Activated CD4-positive, alpha-beta T cell treated with anti-CD3 and anti-CD28 coated beads for 36 hours (primary cell): Measurements from ENCODE around the gene MSH3. TPM values are rescaled to one million over a fixed set of nuclear protein-coding genes. Genes with fewer than 3 reads are reported as not detected.
"Not testable (repeated sequence)": the region's sequence is repeated elsewhere in the genome, so short reads cannot be mapped to it uniquely, and the experiment has no call there.

Source experiments
- ATAC-seq: fragments of 200-7000 bp; cut with Tn5 transposase; one replicate; pipeline ENCODE4 v1.10.0; 2021; ENCODE audit warnings: mild to moderate bottlenecking, moderate library complexity
- CTCF ChIA-PET: fragments of 350-600 bp; sonication (Branson Sonifier 250); formaldehyde crosslinking; loops from one replicate; lab custom pipeline; 2021; ENCODE audit warnings: antibody characterized with exemption; lab: Charles Lee
- POLR2A ChIA-PET: fragments of 350-600 bp; sonication (Branson Sonifier 250); formaldehyde crosslinking; loops from one replicate; lab custom pipeline; 2021; ENCODE audit warnings: antibody characterized with exemption, inconsistent platforms; lab: Charles Lee
- DNase-seq: peaks from one replicate; pipeline ENCODE4 v3.0.0-alpha.2; 2020
- H3K27ac Mint-ChIP-seq: one replicate; pipeline ENCODE4 v1.8.0; 2021; ENCODE audit warnings: mixed read lengths
- H3K27me3 Mint-ChIP-seq: one replicate; pipeline ENCODE4 v1.8.0; 2021; ENCODE audit warnings: mixed read lengths
- H3K36me3 Mint-ChIP-seq: one replicate; pipeline ENCODE4 v1.8.0; 2021; ENCODE audit warnings: low read depth, mixed read lengths
- H3K4me1 Mint-ChIP-seq: one replicate; pipeline ENCODE4 v1.8.0; 2021; ENCODE audit warnings: mixed read lengths
- H3K4me3 Mint-ChIP-seq: one replicate; pipeline ENCODE4 v1.8.0; 2021; ENCODE audit warnings: mild to moderate bottlenecking, moderate library complexity, mixed read lengths
- H3K9me3 Mint-ChIP-seq: one replicate; pipeline ENCODE4 v1.8.0; 2021; ENCODE audit warnings: low read depth, mixed read lengths
- intact Hi-C, 2 experiments: fragments of 100-400 bp; cut with DNase I in 1 of 2; cut with micrococcal nuclease in 1 of 2; formaldehyde crosslinking; loops; one replicate each; pipeline versions ENCODE4 v1.14.2 to v1.15.1; 2022 to 2024; cut with DNase I, micrococcal nuclease
- total RNA-seq, 2 experiments: library from RNA; stranded (reverse); gene quantifications; one replicate each; pipeline ENCODE4 v1.2.3, GENCODE V29; 2021

Gene MSH3
- total RNA-seq, 2 experiments from 2014 or later: 25.6 to 27.1 TPM

DNA sequence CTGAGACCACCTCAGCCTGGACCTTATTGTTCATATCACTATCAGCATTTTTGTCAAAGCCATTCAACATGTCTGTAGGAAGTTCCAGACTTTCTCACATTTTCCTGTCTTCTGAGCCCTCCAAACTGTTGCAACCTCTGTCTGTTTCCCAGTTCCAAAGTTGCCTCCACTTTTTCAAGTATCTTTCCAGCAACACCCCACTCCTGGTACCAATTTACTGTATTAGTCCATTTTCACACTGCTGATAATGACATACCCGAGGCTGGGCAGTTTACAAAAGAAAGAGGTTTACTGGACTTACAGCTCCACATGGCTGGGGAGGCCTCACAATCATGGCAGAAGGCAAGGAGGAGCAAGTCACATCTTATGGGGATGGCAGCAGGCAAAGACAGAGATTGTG is 195.7 kb downstream of the MSH3 start:
- Mint-ChIP-seq H3K9me3 (peaks cover 18% of the 10 kb centered on the region), H3K4me1 (peaks cover 13% of the 10 kb centered on the region), H3K36me3 (peaks cover 66% of the 10 kb centered on the region)
- POLR2A ChIA-PET, ATAC-seq, DNase-seq, intact Hi-C loops, H3K27me3 Mint-ChIP-seq, H3K4me3 Mint-ChIP-seq, H3K27ac Mint-ChIP-seq: not testable (repeated sequence)
- CTCF ChIA-PET: interaction anchor here (0.8 kb wide), 1 partner anchor 214 kb away, joined by 4 read pairs; no protein-coding TSS in a partner anchor

DNA sequence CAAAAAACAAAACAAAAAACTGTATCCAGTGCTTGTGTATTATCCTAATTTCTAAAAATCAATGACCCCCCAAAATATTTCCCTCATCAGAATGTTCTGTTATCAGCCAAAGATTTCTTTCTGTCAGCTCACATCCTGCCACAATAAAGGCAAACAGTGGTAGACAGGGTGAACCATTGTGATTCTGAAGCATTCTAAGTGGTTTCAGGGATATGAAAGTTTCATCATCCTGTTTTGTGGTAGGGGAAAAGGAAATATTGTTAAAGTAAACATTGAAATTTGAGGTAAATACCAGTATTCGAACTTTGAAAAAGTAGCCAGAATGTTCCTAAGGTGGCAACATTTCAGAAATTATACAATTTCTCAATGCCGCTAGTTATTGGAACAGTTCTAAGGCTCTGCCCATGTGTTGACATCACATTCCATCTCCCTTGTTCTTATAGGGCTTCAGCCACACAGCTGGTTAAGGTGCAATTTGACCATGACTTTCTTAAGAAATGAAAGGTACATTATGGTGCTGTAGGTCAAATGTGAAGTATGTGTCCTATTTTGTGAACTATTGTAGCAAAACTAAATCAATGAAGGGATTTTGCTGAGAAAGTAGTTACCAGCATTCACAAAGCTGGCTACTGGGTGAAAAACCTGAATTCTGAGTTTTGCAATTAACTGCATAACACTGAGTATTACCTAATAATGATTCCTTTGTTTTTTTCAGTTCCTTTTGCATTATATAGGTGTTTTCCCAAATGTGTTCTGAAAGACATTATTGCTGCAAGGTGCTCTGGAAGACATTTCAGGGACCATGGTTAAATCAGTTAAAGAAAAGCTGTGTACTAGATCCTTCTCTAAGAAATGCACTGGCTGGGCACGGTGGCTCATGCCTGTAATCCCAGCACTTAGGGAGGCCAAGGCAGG is 198.1 kb downstream of the MSH3 start:
- no peaks in the 10 kb centered on the region for H3K27me3 Mint-ChIP-seq
- DNase-seq: no peak
- intact Hi-C loops: no loop called here
- CTCF ChIA-PET: no interaction called here
- H3K4me1 Mint-ChIP-seq: peaks cover 11% of the 10 kb centered on the region
- no peak overlapping the region for H3K27ac Mint-ChIP-seq
- H3K9me3 Mint-ChIP-seq: peaks cover 24% of the 10 kb centered on the region
- H3K36me3 Mint-ChIP-seq: peaks cover 68% of the 10 kb centered on the region
- H3K4me3 Mint-ChIP-seq: no peak overlapping the region
- no peak for ATAC-seq
- POLR2A ChIA-PET: no interaction called here

DNA sequence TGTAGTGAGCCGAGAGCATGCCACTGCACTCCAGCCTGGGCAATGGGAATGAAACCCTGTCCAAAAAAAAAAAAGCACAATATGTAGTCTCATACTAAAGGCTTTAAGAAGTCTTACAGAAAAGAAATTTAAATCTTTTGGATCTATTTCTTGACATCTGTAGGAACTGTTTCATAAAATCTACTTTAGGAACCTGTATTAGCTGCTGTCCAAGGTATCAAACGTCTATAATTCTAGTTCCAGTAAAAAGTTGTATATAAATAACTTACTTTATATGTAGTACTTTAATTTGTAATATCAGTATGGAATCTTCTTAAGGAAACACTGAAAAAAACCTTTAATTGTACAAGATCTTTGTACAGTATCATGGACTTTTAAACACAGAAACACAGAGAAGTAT is 199.0 kb downstream of the MSH3 start:
- Mint-ChIP-seq H3K36me3 (peaks cover 61% of the 10 kb centered on the region), H3K4me1 (peaks cover 11% of the 10 kb centered on the region), H3K9me3 (peaks cover 21% of the 10 kb centered on the region), H3K27ac (no peak overlapping the region), H3K27me3 (no peaks in the 10 kb centered on the region), H3K4me3 (no peak overlapping the region)
- POLR2A ChIA-PET: no interaction called here
- intact Hi-C loops: no loop called here
- DNase-seq: no peak
- CTCF ChIA-PET: no interaction called here
- no peak for ATAC-seq

DNA sequence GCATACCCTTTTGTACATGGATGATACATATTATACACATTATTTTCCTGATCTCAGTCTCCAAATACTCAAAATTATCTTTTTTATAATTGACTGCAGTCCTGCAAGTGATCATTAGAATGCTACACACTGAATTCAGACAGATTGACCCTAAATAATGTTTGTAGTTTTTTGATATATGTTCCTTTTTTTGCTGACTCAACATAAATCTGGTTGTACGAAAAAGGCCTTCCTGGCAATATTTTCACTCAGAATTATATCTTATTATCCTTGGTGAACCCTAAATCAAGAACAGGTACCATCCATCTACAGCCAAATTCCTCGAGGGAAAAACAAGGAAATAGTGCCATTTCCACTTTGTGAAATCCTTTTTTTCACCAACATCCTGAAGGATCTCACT is 200.1 kb downstream of the MSH3 start:
- Mint-ChIP-seq H3K27ac (no peak overlapping the region), H3K4me3 (no peak overlapping the region), H3K27me3 (no peaks in the 10 kb centered on the region), H3K4me1 (peaks cover 11% of the 10 kb centered on the region), H3K9me3 (peaks cover 17% of the 10 kb centered on the region), H3K36me3 (peaks cover 52% of the 10 kb centered on the region)
- intact Hi-C loops: no loop called here
- CTCF ChIA-PET: no interaction called here
- DNase-seq (no peak), ATAC-seq (no peak)
- POLR2A ChIA-PET: no interaction called here

DNA sequence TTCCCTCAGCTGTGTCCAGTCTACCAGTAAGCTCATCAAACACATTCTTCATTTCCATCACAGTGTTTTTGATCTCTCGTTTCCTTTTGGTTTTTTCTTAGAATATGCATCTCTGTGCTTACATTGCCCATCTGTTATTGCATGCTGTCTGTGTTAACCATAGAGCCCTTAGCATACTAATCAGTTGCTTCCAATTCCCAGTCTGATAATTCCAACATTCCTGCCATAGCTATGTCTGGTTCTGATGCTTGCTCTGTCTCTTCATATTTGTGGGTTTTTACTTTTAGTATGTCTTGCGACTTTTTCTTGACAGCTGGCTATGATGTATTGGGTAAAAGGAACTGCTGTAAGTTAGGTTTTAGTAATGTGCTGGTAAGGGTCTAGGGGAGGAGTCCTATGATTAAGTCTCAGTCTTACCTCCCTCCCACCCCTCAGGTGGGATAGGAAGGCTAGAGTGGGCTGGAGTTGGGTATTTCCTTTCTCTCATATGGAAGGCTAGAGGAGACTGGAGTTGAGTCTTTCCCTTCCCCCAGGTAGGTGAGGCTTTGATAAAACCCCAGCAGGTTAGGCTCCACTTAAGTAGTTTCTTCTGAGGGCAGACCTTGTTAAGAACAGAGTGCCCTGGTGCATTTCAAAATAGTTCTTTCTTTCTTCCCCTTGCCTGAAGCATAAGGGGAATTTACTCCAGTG is 206.6 kb downstream of the MSH3 start:
- DNase-seq: no peak
- no peak for ATAC-seq
- peaks cover 6% of the 10 kb centered on the region for H3K9me3 Mint-ChIP-seq
- H3K27me3 Mint-ChIP-seq: no peaks in the 10 kb centered on the region
- peak overlapping the region; percentile 5 for H3K27ac Mint-ChIP-seq
- CTCF ChIA-PET: no interaction called here
- H3K4me1 Mint-ChIP-seq: peaks cover 33% of the 10 kb centered on the region
- peaks cover 35% of the 10 kb centered on the region for H3K36me3 Mint-ChIP-seq
- H3K4me3 Mint-ChIP-seq: no peak overlapping the region
- POLR2A ChIA-PET: no interaction called here
- intact Hi-C loops: loop anchor here in 1 of 2 experiments (10.0 kb wide), 1 partner anchor 424 kb away; no protein-coding TSS in a partner anchor

DNA sequence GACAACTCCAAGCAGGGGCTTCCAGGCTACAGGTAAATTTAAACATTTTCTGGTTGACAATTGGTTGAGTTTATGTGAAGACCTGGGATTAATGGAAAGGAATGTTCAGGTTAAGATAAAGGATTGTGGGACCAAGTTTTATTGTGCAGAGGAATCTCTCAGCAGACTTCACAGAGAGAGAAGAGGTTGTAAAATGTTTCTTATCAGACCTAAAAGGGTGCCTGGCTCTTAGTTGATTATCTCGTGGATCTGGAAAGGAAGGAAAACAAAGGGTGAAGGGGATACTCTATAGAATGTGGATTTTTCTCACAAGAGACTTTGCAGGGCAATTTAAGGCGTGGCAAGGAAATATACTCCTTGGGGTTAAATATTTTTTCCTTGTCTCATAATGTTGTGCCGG is 209.3 kb downstream of the MSH3 start:
- intact Hi-C loops: loop anchor here (2.0 to 10.0 kb wide), 3 partner anchors 75 to 421 kb away; no protein-coding TSS in a partner anchor
- Mint-ChIP-seq H3K27me3 (no peaks in the 10 kb centered on the region), H3K36me3 (peaks cover 42% of the 10 kb centered on the region), H3K4me3 (no peak overlapping the region), H3K4me1 (peaks cover 53% of the 10 kb centered on the region), H3K27ac (no peak overlapping the region), H3K9me3 (no peaks in the 10 kb centered on the region)
- ChIA-PET POLR2A (no interaction called here), CTCF (no interaction called here)
- ATAC-seq (no peak), DNase-seq (no peak)

DNA sequence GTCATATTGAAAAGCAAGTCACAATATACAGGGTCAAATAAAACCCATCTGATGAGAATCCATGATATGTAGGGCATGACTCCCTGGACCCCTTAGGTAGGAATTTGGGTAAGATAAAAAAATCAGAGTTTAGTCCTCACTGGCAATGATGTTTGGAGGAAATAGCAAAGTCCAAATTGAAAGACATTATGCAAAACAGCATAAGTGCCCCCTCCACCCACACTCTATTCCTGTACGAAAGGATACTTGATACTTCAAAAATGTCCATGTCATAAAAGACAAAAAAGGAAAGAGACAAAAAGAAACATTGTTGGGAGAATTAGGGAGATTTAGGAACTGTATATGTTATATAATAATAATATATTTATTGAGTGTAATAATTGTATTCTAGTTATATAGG is 209.7 kb downstream of the MSH3 start:
- Mint-ChIP-seq H3K27me3 (no peaks in the 10 kb centered on the region), H3K4me3 (no peak overlapping the region), H3K36me3 (peaks cover 42% of the 10 kb centered on the region), H3K4me1 (peaks cover 53% of the 10 kb centered on the region), H3K9me3 (no peaks in the 10 kb centered on the region), H3K27ac (peak overlapping the region; percentile 38)
- intact Hi-C loops: loop anchor here (2.0 to 10.0 kb wide), 3 partner anchors 75 to 421 kb away; no protein-coding TSS in a partner anchor
- CTCF ChIA-PET: no interaction called here
- ATAC-seq: no peak
- DNase-seq: no peak
- POLR2A ChIA-PET: no interaction called here

DNA sequence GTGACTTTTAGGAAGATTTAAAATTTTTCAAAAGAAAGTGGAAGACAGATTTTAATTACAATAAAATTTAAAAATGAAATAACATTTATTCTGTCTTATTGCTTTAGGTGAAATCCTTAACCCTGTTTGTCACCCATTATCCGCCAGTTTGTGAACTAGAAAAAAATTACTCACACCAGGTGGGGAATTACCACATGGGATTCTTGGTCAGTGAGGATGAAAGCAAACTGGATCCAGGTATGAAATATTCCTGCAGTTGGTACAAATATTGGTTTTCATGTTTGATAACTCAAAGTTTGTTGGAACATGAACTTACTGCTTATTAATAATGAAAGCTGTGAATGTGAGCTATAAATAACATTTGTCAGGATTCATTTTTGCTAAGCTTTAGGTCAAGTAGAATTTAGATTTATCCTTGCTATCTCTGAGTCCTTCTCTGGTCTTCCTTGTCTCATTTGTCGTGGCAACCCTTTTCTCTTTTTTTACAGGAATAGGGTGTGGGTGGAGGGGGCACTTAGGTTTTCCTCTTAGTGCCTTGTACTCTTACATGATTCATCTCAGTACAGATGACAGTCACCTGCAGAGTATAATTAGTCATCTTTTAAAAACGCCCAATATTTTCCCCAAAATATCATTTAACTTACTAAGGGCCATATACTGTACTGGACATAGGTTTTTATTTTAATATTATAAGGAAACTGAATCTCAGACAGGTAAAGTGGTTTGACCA is 210.4 kb downstream of the MSH3 start:
- Mint-ChIP-seq H3K27ac (peak overlapping the region; percentile 21), H3K36me3 (peaks cover 42% of the 10 kb centered on the region), H3K4me3 (no peak overlapping the region), H3K9me3 (no peaks in the 10 kb centered on the region), H3K27me3 (no peaks in the 10 kb centered on the region), H3K4me1 (peaks cover 53% of the 10 kb centered on the region)
- POLR2A ChIA-PET: no interaction called here
- ATAC-seq (peak; percentile 78), DNase-seq (peak; percentile 39)
- intact Hi-C loops: loop anchor here (2.0 to 10.0 kb wide), 5 partner anchors 76 to 420 kb away; partner anchors contain the start of gene RASGRF2 (in 1 of the 2)
- CTCF ChIA-PET: no interaction called here

DNA sequence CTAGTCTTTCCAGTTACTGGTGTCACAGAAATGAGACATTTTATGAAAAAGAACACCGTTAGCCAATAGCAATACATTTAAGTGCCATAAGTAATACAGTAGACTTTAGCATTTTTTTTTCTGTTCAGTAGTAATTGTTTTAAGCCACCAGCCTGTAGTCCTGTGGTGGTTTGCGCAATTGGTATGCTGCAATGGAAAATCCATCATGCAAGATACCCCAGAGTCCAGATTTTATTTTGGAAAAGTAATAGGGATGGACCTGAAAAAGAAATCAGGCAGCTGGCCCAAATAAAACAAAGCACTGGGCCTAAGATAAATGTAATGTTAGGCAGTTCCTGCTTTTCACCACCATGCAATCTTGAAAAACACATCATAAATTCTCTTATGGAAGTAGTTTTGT is 211.1 kb downstream of the MSH3 start:
- intact Hi-C loops: loop anchor here (2.0 to 10.0 kb wide), 5 partner anchors 77 to 419 kb away; partner anchors contain the start of gene RASGRF2 (in 1 of the 2)
- H3K4me3 Mint-ChIP-seq: no peak overlapping the region
- H3K36me3 Mint-ChIP-seq: peaks cover 42% of the 10 kb centered on the region
- H3K9me3 Mint-ChIP-seq: no peaks in the 10 kb centered on the region
- POLR2A ChIA-PET: no interaction called here
- no peak for ATAC-seq
- H3K27ac Mint-ChIP-seq: no peak overlapping the region
- no peaks in the 10 kb centered on the region for H3K27me3 Mint-ChIP-seq
- peaks cover 51% of the 10 kb centered on the region for H3K4me1 Mint-ChIP-seq
- CTCF ChIA-PET: interaction anchor here (0.9 kb wide), 1 partner anchor 242 kb away, joined by 3 read pairs; no protein-coding TSS in a partner anchor
- DNase-seq: no peak

DNA sequence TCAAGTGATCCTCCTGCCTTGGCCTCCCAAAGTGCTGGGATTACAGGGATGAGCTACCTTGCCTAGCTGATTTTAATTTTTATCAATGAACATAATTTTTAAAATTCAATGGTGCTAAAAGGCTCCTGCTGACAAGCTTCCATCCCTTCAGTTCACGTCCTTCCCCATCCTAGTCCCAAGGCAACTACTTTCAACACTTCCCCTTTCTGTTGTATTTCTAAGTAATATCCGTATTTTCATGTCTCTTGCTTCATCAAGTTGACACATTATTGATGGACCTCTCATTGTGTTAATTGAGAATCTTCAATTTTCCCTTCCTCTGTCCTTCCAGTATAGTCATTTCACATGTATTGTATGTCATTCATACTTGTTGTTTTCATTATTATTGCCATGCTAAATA is 211.9 kb downstream of the MSH3 start:
- DNase-seq: no peak
- Mint-ChIP-seq H3K9me3 (no peaks in the 10 kb centered on the region), H3K4me3 (no peak overlapping the region), H3K4me1 (peaks cover 49% of the 10 kb centered on the region), H3K27me3 (no peaks in the 10 kb centered on the region), H3K27ac (peak overlapping the region; percentile 61), H3K36me3 (peaks cover 39% of the 10 kb centered on the region)
- no peak for ATAC-seq
- intact Hi-C loops: loop anchor here (5.0 to 10.0 kb wide), 3 partner anchors 96 to 418 kb away; partner anchors contain the start of gene RASGRF2 (in 1 of the 2)
- CTCF ChIA-PET: interaction anchor here (0.6 to 0.9 kb wide), 2 partner anchors 242 to 329 kb away, joined by 3 read pairs; no protein-coding TSS in a partner anchor
- POLR2A ChIA-PET: no interaction called here

DNA sequence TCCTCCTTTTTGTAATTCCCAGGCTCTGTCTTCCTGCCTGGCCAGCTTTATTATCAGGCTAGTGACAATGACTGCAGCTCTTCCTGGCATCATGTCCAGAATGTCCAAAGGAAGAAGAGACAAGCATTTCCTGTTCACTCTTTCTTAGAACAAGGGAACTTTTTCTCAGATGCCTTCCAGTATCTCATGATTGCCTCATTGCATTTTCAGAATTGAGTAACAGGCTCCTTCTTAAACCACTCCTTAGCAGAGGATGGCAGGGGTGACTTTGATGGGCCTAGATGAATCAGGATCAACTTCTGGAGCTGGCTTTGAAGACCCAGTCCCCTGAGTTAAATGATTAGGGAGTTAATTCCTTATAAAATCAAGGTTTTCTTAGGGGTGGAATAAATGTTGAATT is 212.8 kb downstream of the MSH3 start:
- peak; percentile 28 for DNase-seq

More for the DNA sequence above, 212.8 kb downstream of the MSH3 start:
- intact Hi-C loops: loop anchor here (5.0 to 10.0 kb wide), 3 partner anchors 95 to 418 kb away; partner anchors contain the start of gene RASGRF2 (in 1 of the 2)
- POLR2A ChIA-PET: interaction anchor here (0.6 kb wide), 1 partner anchor 9 kb away, joined by 3 read pairs; no protein-coding TSS in a partner anchor
- CTCF ChIA-PET: interaction anchor here (0.5 kb wide), 1 partner anchor 272 kb away, joined by 3 read pairs; no protein-coding TSS in a partner anchor
- Mint-ChIP-seq H3K4me1 (peaks cover 54% of the 10 kb centered on the region), H3K27me3 (no peaks in the 10 kb centered on the region), H3K36me3 (peaks cover 43% of the 10 kb centered on the region), H3K4me3 (no peak overlapping the region), H3K27ac (peak overlapping the region; percentile 75), H3K9me3 (no peaks in the 10 kb centered on the region)
- ATAC-seq: peak; percentile 36
